Activated CD4-positive, alpha-beta T cell treated with anti-CD3 and anti-CD28 coated beads for 1 hour (primary cell): ENCODE results near the gene NOS3.
"Not testable (repeated sequence)": the region's sequence is repeated elsewhere in the genome, so short reads cannot be mapped to it uniquely, and the experiment has no call there.

Experiments used
- DNase-seq: peaks from one replicate; pipeline ENCODE4 v3.0.0-alpha.2; 2020

The NOS3 gene

GRCh38 chr7:151005566-151005965, 14.7 kb downstream of the NOS3 start:
- no peak for DNase-seq

GRCh38 chr7:151006590-151007300, 15.9 kb downstream of the NOS3 start:
- no peak for DNase-seq

- no peak for DNase-seq
These were observed 16.7 kb downstream of the NOS3 start for GRCh38 chr7:151007469-151007898.

- no peak for DNase-seq
These were observed 17.3 kb downstream of the NOS3 start for GRCh38 chr7:151008143-151008510.

GRCh38 chr7:151008511-151009323, 17.9 kb downstream of the NOS3 start:
- DNase-seq = peak; percentile 65

GRCh38 chr7:151009327-151010036, 18.7 kb downstream of the NOS3 start:
- DNase-seq = no peak

GRCh38 chr7:151010037-151010306, 19.2 kb downstream of the NOS3 start:
- DNase-seq = no peak

- DNase-seq = no peak
These were observed 19.7 kb downstream of the NOS3 start for GRCh38 chr7:151010307-151011096.

- DNase-seq = no peak
These were observed 20.2 kb downstream of the NOS3 start for GRCh38 chr7:151011097-151011409.

GRCh38 chr7:151011616-151012015, 20.8 kb downstream of the NOS3 start:
- not testable (repeated sequence) for DNase-seq

GRCh38 chr7:151012031-151012692, 21.3 kb downstream of the NOS3 start:
- DNase-seq = no peak

- DNase-seq = no peak
These were observed 22.1 kb downstream of the NOS3 start for GRCh38 chr7:151012911-151013347.

GRCh38 chr7:151013356-151013732, 22.5 kb downstream of the NOS3 start:
- DNase-seq = no peak

GRCh38 chr7:151013733-151014497, 23.1 kb downstream of the NOS3 start:
- DNase-seq = peak; percentile 79

- no peak for DNase-seq
These were observed 24.1 kb downstream of the NOS3 start for GRCh38 chr7:151014950-151015349.

GRCh38 chr7:151015967-151016366, 25.1 kb downstream of the NOS3 start:
- DNase-seq = no peak

GRCh38 chr7:151016505-151016904, 25.7 kb downstream of the NOS3 start:
- DNase-seq = no peak

- no peak for DNase-seq
These were observed 26.1 kb downstream of the NOS3 start for GRCh38 chr7:151016942-151017341.

GRCh38 chr7:151017370-151017952, 26.6 kb downstream of the NOS3 start:
- no peak for DNase-seq

GRCh38 chr7:151017953-151018420, 27.2 kb downstream of the NOS3 start:
- DNase-seq = peak; percentile 70

- DNase-seq = peak; percentile 15
These were observed 27.8 kb downstream of the NOS3 start for GRCh38 chr7:151018421-151019129.
